Stomach (tissue), 9 donors: ENCODE data around the gene LIMK1. TPM values are rescaled to one million over a fixed set of nuclear protein-coding genes. Genes with fewer than 3 reads are reported as not detected.
A peak's percentile ranks its signal among the peaks of the same experiment; 100 is the strongest.

ENCODE experiments used
- DNase-seq, 2 donors: peaks; one replicate each; pipeline versions ENCODE4 v3.0.0 to v3.0.0-alpha.2; 2013 to 2019
- H3K27ac ChIP-seq, 5 donors: fragments of 200-600 bp in 4 of 5; sonication (generic) in 4 of 5; one replicate each; pipeline ENCODE4 v1.5.1; 2013 to 2019; ENCODE audit warnings: mild to moderate bottlenecking in 1 of 5, moderate library complexity in 1 of 5
- H3K27me3 ChIP-seq, 3 donors: fragments of 200-600 bp; sonication (generic); one replicate each; pipeline ENCODE4 v1.5.1; 2017 to 2019; ENCODE audit warnings: mixed run types in 1 of 3
- H3K36me3 ChIP-seq, 4 donors: fragments of 200-600 bp; sonication (generic); 1 replicate in 3 of 4; 2 replicates in 1 of 4; pipeline ENCODE4 v1.5.1; 2016 to 2019
- H3K4me1 ChIP-seq, 4 donors: fragments of 200-600 bp; sonication (generic); one replicate each; pipeline ENCODE4 v1.5.1; 2016 to 2019
- H3K4me3 ChIP-seq, 4 donors: fragments of 200-600 bp; sonication (generic) in 3 of 4; one replicate each; pipeline ENCODE4 v1.5.1; 2016 to 2019; ENCODE audit warnings: mild to moderate bottlenecking in 1 of 4
- H3K9me3 ChIP-seq, 4 donors: fragments of 200-600 bp; sonication (generic); one replicate each; pipeline ENCODE4 v1.5.1; 2016 to 2019
- EP300 ChIP-seq: sonication (generic); formaldehyde crosslinking; IDR thresholded peaks from one replicate; pipeline ENCODE4 v1.6.1; 2017; ENCODE audit warnings: antibody characterized with exemption
- POLR2A ChIP-seq, 4 donors: fragments of 450-650 bp; IDR thresholded peaks; one replicate each; pipeline ENCODE4 v1.6.1; 2016; ENCODE audit warnings: antibody characterized with exemption in 4 of 4, control low read depth in 2 of 4, mild to moderate bottlenecking in 1 of 4, moderate library complexity in 1 of 4
- POLR2AphosphoS5 ChIP-seq, 3 donors: sonication (generic); formaldehyde crosslinking; IDR thresholded peaks; one replicate each; pipeline ENCODE4 v1.6.1; 2016; ENCODE audit warnings: antibody characterized with exemption in 3 of 3
- WGBS, 5 donors: extraction: QIAGEN DNeasy Blood & Tissue Kit in 3 of 5; methylation state at CpG; one replicate each; pipeline versions ENCODE4 v1.1.5 to v1.1.7; 2013 to 2018; 5-methylcytosine and 5-hydroxymethylcytosine counted together
- intact Hi-C: fragments of 100-400 bp; cut with DNase I; formaldehyde crosslinking; loops from one replicate; pipeline ENCODE4 v1.15.1; 2023; ENCODE audit warnings: low total_unique reads
- polyA plus RNA-seq, 3 donors: library from polyadenylated mRNA; stranded (reverse); fragments of 200-250 nt; gene quantifications; one replicate each; pipeline ENCODE4 v1.2.3, GENCODE V29; 2013
- total RNA-seq, 5 donors: library from RNA; depleted of rRNA; stranded (reverse); fragments of >200 nt; gene quantifications; one replicate each; pipeline versions ENCODE4 v1.1.0 to v1.2.3, GENCODE V29; 2014 to 2016
- TF ChIP-seq, protein P1 (sequence below), 7 experiments: fragments of 450-650 bp in 4 of 7; fragments of 200-600 bp in 3 of 7; sonication (generic) in 3 of 7; IDR thresholded peaks; one replicate each; pipeline ENCODE4 v1.5.1; 2016 to 2019; ENCODE audit warnings: antibody characterized with exemption in 7 of 7, control low read depth in 2 of 7, mild to moderate bottlenecking in 1 of 7
- donor health status: healthy with polysubstance abuse.
- donor health status: Bipolar disorder and iron deficiency.
- donor health status: healthy.

The LIMK1 gene
- total and polyA plus RNA-seq, 8 donors = 2.9 to 26.6 (median 8.7) TPM

- no peak for TF ChIP-seq EP300
- TF ChIP-seq, protein P1, sequence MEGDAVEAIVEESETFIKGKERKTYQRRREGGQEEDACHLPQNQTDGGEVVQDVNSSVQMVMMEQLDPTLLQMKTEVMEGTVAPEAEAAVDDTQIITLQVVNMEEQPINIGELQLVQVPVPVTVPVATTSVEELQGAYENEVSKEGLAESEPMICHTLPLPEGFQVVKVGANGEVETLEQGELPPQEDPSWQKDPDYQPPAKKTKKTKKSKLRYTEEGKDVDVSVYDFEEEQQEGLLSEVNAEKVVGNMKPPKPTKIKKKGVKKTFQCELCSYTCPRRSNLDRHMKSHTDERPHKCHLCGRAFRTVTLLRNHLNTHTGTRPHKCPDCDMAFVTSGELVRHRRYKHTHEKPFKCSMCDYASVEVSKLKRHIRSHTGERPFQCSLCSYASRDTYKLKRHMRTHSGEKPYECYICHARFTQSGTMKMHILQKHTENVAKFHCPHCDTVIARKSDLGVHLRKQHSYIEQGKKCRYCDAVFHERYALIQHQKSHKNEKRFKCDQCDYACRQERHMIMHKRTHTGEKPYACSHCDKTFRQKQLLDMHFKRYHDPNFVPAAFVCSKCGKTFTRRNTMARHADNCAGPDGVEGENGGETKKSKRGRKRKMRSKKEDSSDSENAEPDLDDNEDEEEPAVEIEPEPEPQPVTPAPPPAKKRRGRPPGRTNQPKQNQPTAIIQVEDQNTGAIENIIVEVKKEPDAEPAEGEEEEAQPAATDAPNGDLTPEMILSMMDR (IDR thresholded peaks at IDR 0.05) = no peak
- no peak for TF ChIP-seq POLR2A (IDR thresholded peaks at IDR 0.05)
- no peak for TF ChIP-seq POLR2AphosphoS5 (IDR thresholded peaks at IDR 0.05)
- peaks cover 9 to 81% (median 54%) of the 10 kb centered on the region in 4 donors for H3K36me3 ChIP-seq
- no peaks in the 10 kb centered on the region for H3K27me3 ChIP-seq
- intact Hi-C loops = no loop called here
- H3K4me1 ChIP-seq = peaks cover 34 to 48% (median 41%) of the 10 kb centered on the region in 4 donors
- DNase-seq = no peak
- H3K27ac ChIP-seq = peak overlapping the region in 2 of 5 donors; percentile 12 to 92
- no peak overlapping the region for H3K4me3 ChIP-seq
- WGBS, 5 donors = 86 to 92% (median 90%) methylated on average over 7 of the region's 7 CpGs
- H3K9me3 ChIP-seq = no peaks in the 10 kb centered on the region
Observed at GRCh38 chr7:74058486-74058885, 25.1 kb upstream of the LIMK1 start.

- H3K27ac ChIP-seq = peak overlapping the region in 4 of 5 donors; percentile 92 to 95 (median 94)
- peaks cover 34 to 48% (median 41%) of the 10 kb centered on the region in 4 donors for H3K4me1 ChIP-seq
- H3K27me3 ChIP-seq = no peaks in the 10 kb centered on the region
- DNase-seq = no peak
- intact Hi-C loops = no loop called here
- 74 to 87% (median 74%) methylated on average over 2 of the region's 2 CpGs for WGBS, 5 donors
- H3K36me3 ChIP-seq = peaks cover 9 to 81% (median 51%) of the 10 kb centered on the region in 4 donors
- TF ChIP-seq, protein P1 (IDR thresholded peaks at IDR 0.05) = no peak
- no peak for TF ChIP-seq EP300
- no peak for TF ChIP-seq POLR2A (IDR thresholded peaks at IDR 0.05)
- no peak for TF ChIP-seq POLR2AphosphoS5 (IDR thresholded peaks at IDR 0.05)
- H3K9me3 ChIP-seq = no peaks in the 10 kb centered on the region
- no peak overlapping the region for H3K4me3 ChIP-seq
Observed at GRCh38 chr7:74059037-74059436, 24.6 kb upstream of the LIMK1 start.

DNA sequence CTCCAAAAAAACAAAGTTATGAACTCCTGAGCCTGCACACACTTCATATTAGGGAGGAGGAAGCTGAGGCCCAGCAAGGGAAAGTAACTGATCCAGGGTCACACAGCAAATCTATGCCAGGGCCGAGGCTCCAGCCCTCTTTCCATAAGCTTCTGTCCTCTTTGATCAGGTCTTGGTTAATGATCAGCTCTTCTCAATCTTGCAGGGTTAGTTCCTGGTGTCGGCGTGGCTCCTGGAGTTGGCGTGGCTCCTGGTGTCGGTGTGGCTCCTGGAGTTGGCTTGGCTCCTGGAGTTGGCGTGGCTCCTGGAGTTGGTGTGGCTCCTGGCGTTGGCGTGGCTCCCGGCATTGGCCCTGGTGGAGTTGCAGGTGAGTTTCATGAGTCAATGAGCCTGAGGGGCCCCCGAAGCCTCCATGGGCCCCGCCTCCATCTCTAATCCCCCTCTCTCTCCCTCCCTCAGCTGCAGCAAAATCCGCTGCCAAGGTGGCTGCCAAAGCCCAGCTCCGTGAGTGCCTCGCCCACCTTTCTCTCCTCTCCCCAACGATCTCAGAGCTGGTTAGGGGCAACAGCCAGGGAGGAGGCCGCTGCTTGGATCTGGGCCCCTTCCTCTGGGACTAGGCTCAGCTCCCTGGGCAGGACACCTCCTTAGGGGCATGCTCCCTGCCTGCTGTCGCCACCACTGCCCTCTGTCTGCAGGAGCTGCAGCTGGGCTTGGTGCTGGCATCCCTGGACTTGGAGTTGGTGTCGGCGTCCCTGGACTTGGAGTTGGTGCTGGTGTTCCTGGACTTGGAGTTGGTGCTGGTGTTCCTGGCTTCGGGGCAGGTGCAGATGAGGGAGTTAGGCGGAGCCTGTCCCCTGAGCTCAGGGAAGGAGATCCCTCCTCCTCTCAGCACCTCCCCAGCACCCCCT is 23.7 kb upstream of the LIMK1 start:
- TF ChIP-seq POLR2A (IDR thresholded peaks at IDR 0.05) = no peak
- TF ChIP-seq POLR2AphosphoS5 (IDR thresholded peaks at IDR 0.05) = peak in 2 of 3 donors; percentile 18 to 66
- TF ChIP-seq, protein P1 (IDR thresholded peaks at IDR 0.05) = peak in 2 of 7 experiments; percentile 13 to 21
- no peaks in the 10 kb centered on the region for H3K9me3 ChIP-seq
- peak overlapping the region; percentile 92 to 95 (median 95) for H3K27ac ChIP-seq
- H3K4me1 ChIP-seq = peaks cover 34 to 48% (median 41%) of the 10 kb centered on the region in 4 donors
- DNase-seq = peak; percentile 63 to 96
- H3K4me3 ChIP-seq = peak overlapping the region in 1 of 4 donors; percentile 0
- intact Hi-C loops = no loop called here
- peaks cover 15 to 78% (median 47%) of the 10 kb centered on the region in 4 donors for H3K36me3 ChIP-seq
- no peaks in the 10 kb centered on the region for H3K27me3 ChIP-seq
- 26 to 49% (median 36%) methylated on average over 17 to 21 of the region's 21 CpGs for WGBS, 5 donors

DNA sequence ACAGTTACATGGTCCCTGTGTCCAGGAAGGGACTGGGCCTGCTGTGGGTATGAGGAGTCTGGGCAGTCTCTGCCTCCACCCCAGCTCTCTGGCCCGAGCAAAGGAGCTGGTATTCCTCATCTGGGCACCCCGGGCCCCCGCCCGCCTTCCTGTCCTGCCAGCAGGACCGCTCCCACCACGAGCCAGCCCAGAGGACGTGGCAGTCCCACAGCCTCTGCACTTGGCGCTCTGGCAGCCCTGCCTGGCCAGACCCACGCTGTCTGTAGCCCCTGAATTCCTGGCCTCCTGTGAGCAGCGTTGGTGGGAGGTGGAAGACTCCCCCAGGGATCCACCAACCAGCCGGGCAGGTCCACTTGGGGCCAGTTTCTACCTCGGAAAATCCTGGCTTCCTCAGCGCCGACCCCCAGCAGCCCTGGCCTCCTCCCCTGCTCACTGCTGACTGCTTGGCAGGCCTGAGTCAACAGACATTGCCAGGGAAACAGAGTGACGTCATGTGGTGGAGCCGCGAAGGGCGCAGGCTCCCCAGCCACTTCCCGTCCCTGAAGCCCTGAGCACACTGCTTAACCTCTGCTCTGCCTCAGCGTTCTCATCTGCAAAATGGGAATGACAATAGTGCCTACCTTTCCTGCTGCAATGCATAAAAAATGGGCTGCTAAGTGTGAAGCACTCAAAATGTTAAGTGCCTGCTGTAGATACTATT is 21.6 kb upstream of the LIMK1 start:
- no peaks in the 10 kb centered on the region for H3K9me3 ChIP-seq
- peak overlapping the region; percentile 92 to 95 (median 95) for H3K27ac ChIP-seq
- H3K36me3 ChIP-seq = peaks cover 15 to 80% (median 46%) of the 10 kb centered on the region in 4 donors
- no peaks in the 10 kb centered on the region for H3K27me3 ChIP-seq
- TF ChIP-seq EP300 = no peak
- peak; percentile 70 to 96 (median 93) for TF ChIP-seq POLR2AphosphoS5 (IDR thresholded peaks at IDR 0.05)
- TF ChIP-seq, protein P1 (IDR thresholded peaks at IDR 0.05) = no peak
- TF ChIP-seq POLR2A (IDR thresholded peaks at IDR 0.05) = peak in 2 of 4 donors; percentile 61 to 90
- H3K4me1 ChIP-seq = peaks cover 34 to 51% (median 41%) of the 10 kb centered on the region in 4 donors
- 9 to 16% (median 14%) methylated on average over 8 to 20 of the region's 20 CpGs for WGBS, 5 donors
- DNase-seq = peak; percentile 92 to 97
- peak overlapping the region; percentile 22 to 37 (median 26) for H3K4me3 ChIP-seq
- intact Hi-C loops = no loop called here
